ENCODE results near the gene UPK3B.
"Not testable (repeated sequence)": the region's sequence is repeated elsewhere in the genome, so short reads cannot be mapped to it uniquely, and the experiment has no call there.

UPK3B gene

DNA sequence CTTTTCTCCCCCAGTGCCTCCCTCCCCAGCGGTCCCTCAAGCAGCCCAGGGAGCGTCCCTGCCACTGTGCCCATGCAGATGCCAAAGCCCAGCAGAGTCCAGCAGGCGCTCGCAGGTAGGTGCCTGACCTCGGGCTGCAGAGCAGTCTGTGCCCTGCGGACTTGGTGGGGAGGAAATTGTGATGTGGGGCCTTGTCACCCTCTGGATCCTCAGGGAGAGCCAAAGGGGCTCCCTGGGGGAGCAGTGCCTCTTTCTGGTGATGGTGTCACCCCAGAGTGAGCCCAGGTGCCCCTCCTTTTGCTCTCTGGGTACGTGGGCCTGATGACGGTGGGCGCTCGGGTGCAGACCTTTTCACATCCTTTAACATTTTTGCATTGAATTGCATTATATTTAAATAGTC lies 18.2 kb upstream of the UPK3B start:
- DNase-seq (ENCODE audit: low spot score): not testable (repeated sequence)

- DNase-seq (ENCODE audit: low spot score): not testable (repeated sequence)
Measured at GRCh38 chr7:76495717-76496116, 14.6 kb upstream of the UPK3B start.

- not testable (repeated sequence) for DNase-seq (ENCODE audit: low spot score)
Measured at GRCh38 chr7:76497918-76498582, 12.3 kb upstream of the UPK3B start.

GRCh38 chr7:76498583-76499200 lies 11.7 kb upstream of the UPK3B start:
- not testable (repeated sequence) for DNase-seq (ENCODE audit: low spot score)

GRCh38 chr7:76499201-76499923 lies 11.0 kb upstream of the UPK3B start:
- not testable (repeated sequence) for DNase-seq (ENCODE audit: low spot score)

DNA sequence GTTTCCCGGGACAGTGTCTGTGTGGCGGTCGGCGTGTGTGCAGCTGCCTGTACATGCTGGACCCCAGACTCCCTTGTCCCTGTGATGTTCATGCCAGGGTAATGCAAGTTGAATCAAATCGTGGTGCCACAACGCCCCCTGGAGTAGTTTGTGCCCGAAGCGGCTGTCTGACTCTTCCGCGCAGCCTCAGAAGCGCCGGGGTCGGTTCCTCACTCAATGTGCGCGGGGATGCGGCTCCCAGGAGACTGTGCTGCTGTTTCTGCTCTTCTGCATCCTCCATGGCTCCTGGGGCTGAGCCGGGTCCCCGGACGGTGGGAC lies 10.5 kb upstream of the UPK3B start:
- not testable (repeated sequence) for DNase-seq (ENCODE audit: low spot score)

GRCh38 chr7:76502224-76502623 lies 8.1 kb upstream of the UPK3B start:
- not testable (repeated sequence) for DNase-seq (ENCODE audit: low spot score)

DNA sequence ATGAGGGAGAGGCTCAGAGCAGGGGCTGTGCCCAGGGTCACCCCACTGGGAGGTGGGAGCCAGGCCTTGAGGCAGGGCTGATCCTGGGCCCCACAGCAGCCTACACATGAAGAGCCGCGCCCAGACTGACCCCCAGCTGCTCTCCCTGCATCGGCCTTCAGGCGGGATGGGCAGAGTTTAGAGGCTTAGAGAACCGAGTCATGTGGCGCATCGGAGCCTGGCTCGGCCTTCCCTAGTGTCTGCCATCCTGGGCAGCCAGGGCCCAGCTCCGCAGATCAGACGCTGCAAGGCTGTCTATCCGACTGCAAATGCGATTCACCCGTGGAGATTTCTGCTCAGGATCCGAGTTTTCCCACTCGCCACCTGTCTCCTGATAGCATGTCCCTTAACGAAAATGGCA lies 7.5 kb upstream of the UPK3B start:
- not testable (repeated sequence) for DNase-seq (ENCODE audit: low spot score)

- not testable (repeated sequence) for DNase-seq (ENCODE audit: low spot score)
Measured at GRCh38 chr7:76503244-76503643, 7.1 kb upstream of the UPK3B start.

DNA sequence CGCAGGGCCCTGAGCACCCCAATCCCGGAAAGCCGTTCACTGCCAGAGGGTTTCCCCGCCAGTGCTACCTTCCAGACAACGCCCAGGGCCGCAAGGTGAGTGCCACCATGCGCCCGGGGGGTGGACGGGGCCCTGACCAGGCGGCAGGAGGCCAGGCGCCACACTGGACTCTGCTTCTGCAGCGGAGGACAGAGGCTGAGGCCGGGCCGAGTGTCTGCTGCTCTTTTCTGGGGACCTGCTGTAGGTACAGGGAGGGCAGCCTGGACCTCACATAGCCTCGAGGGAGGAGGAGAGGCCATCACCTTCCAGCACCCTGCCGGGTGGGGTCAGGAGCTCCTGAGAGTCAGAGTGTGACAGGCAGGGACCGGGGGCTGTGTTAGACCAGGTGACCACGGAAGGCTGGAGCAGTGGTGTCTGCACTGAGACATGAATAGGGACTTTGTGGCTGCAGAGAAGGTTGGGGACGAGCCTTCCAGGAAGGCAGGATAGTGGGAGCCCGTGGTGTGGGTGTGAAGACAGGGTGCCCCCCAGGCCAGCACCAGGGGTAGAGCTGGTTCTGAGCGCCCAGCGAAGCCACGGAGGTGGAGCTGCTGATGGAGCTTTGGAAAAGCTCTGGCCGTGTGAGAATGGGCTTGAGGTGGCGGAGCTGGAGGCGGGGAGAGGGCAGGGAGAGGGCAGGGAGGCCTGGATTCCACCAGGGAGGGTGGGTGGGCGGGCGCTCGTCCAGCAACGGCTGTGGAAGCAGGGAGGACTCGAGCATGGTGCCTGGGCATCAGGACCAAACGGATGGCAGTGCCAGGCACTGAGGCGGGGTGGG lies 5.8 kb upstream of the UPK3B start:
- not testable (repeated sequence) for DNase-seq (ENCODE audit: low spot score)

DNA sequence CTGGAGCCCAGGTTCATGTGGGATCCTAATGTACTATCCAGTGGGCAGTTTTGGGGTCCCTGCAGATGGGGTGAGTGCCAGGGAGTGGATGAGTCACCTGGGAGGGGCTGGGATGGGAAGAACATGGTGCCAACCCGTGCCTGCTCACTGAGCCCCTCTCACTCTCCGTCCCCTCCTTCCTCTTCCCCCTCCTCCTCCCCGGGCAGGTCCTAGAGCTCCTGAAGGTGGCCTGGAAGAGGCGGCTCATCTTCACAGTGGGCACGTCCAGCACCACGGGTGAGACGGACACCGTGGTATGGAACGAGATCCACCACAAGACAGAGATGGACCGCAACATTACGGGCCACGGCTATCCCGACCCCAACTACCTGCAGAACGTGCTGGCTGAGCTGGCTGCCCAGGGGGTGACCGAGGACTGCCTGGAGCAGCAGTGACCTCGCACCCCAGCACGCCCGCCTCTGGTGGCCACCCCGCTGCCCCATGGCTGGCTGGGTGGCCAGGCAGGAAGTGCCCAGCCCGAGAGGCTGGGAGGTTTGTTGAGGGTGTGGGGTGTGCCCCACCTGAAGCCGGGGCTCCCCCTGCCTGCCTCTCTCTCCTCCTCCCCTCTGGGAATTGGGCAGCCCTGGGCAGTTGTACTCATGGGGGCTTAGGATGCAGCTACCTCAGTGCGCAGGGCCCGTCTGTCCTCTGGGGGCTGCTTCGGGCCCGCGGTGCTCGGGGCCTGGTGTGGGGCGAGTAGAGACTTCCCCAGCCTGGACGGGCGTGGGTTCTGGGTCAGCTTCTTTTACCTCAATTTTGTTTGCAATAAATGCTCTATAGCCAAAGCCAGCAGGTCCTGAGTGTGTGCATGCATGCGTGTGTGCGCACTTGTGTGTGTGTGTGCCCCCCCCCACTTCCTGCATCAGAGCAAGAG lies 4.9 kb upstream of the UPK3B start:
- no peak for DNase-seq (ENCODE audit: low spot score)

DNA sequence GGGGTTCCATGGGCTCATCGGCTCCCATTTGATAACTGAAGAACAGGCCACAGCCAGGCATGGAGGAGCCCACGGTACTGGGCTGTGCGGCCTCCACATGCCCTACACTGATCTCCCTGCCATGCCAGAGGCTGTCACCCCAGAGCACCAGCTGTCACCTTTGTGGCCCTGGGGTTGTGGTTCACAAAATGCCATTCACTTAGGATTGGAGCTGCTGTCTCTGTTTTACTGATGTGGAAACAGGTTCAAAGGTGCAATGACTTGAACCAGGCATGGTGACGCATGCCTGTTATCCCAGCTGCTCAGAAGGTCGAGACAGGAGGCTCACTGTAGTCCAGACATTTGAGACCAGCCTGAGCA lies 4.3 kb upstream of the UPK3B start:
- no peak for DNase-seq (ENCODE audit: low spot score)

DNA sequence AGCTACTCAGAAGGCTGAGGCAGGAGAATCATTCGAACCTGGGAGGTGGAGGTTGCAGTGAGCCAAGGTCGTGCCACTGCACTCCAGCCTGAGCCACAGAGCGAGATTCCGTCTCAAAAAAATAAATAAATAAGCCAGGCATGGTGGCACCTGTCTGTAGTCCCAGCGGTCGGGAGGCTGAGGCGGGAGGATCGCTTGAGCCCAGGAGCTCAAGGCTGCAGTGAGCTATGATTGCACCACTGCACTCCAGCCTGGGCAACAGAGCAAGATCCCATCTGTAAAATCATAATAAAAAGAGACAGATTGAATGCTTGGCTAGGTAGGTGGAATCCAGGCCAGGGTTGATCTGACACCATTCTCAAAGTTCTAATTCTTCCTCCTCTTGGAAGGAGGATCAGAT lies 3.7 kb upstream of the UPK3B start:
- DNase-seq (ENCODE audit: low spot score): not testable (repeated sequence)

- DNase-seq (ENCODE audit: low spot score): no peak
Measured at GRCh38 chr7:76507723-76508406, 2.5 kb upstream of the UPK3B start.

DNA sequence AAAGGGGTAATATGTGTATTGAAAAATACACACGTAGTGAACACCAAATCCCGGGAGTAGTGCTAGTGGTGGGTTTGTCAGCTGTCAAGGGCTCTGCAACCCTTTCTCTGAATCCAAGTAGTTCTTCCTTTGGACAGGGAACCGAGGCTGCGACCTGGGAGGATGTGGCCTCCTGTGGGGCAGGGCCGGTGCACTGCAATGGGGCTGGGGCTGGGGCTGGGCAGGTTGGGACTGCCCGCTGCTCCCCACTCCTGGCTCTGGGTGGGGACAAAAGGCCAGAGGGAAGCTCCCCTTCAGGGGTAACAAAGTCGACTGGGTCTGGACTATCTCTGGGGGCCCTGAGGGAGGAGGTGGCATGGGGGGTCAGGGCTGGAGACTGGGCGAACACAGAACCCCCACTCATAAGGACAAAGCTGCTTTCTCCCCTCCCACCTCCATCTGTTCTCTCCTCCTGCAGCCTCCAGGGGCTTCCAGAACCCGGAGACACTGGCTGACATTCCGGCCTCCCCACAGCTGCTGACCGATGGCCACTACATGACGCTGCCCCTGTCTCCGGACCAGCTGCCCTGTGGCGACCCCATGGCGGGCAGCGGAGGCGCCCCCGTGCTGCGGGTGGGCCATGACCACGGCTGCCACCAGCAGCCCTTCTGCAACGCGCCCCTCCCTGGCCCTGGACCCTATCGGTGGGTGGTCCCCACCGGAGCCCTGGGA lies 1.0 kb downstream of the UPK3B start:
- DNase-seq (ENCODE audit: low spot score): not testable (repeated sequence)

DNA sequence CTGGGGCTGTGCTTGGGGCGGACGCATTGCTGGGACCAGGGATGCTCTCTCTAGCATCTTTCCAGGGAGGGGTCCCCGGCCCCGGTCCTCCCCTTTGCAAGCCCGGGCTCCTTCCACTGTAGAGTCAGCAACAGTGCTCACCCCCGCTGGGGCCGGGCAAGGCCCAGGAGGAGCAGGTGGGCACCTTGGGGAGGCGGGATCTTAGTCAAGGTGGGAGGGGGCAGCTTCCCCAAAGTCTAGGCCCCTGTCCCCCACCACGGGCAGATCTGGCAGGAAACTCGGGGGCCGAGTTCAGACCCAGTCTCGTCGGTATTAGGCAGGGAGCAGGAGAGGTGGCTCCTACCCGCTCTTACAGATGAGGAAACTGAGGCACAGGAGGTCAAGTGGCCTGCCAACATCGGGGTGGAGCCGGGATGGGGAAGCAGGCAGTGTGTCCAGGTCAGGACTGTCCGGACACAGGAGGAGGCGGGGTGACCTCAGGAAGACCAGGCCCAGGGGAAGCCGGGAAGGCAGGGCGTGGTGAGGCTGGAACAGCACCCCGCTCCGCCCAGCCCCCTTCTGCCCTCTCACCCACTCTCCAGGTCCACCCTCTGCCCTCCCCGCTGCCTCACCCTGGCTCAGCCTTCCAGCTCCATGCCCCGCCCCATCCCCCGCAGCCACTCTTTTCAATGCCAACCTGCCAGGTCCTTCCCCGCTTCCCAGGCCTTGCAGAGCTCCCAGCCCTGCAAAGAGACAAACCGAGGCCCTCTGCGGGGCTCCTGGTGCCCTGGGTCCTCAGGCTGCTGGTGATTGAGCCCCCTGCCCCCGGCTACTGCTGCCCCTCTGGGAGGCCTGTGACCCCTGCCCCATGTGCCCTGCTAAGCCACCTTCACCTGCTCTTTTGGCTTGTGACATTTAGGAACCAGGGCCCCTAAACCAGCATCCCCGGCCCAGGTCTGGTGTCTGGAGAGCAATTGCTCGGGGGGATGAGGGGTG lies 1.8 kb downstream of the UPK3B start:
- not testable (repeated sequence) for DNase-seq (ENCODE audit: low spot score)

- no peak for DNase-seq (ENCODE audit: low spot score)
Measured at GRCh38 chr7:76512941-76513816, 2.8 kb downstream of the UPK3B start.

Measured in activated CD4-positive, alpha-beta T cell treated with anti-CD3 and anti-CD28 coated beads, Interleukin-2, Interleukin-4, amounts not matched to agents 100 ng/mL and 50 ng/mL, durations not matched to agents 16 hours and 8 hours (primary cell).